Measurements from ENCODE around the gene MAP2K2. TPM values are rescaled to one million over a fixed set of nuclear protein-coding genes. Genes with fewer than 3 reads are reported as not detected.

The MAP2K2 gene
- total and polyA plus RNA-seq, 4 donors: 40.3 to 72.7 (median 54.1) TPM

DNA sequence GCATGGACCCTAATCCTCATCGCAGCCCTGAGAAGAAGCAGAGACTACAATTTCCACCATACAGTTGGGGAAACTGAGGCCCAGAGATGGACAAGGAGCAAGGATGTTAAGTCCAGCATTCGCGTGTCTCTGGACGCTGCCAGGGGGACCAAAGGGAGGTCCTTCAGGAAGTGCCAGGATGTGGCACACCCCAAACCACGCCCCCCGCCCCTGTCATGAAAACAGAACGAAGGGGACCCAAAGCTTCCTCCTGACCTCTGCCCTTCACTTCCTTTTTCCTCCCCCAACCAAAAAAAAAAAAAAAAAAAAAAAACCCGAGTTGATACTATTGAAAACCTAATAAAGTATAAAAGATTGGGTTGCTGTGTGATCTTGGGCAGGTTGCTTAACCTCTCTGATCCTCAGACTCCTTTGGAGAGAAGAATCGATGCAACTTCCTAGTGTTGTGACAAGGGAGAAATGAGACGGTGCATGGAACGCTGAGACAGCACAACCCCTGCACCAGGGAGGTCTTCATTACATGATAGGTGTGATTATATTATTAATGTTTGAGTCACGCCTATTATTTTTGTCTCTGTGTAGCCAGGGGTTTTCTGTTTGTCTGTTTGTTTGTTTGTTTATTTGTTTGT is 54.5 kb downstream of the MAP2K2 start:
- Histone ChIP-seq H3K36me3 (ENCODE audit: control insufficient read depth in 4 of 4, insufficient read depth in 3 of 4, low read depth in 1 of 4, low read length in 3 of 4) (no peaks in the 10 kb centered on the region), H3K27ac (ENCODE audit: low read depth in 1 of 2, low read length in 2 of 2) (no peak overlapping the region), H3K9me3 (ENCODE audit: control insufficient read depth in 4 of 4, low read length in 3 of 4) (no peaks in the 10 kb centered on the region), H3K4me1 (ENCODE audit: control insufficient read depth in 4 of 4, insufficient read depth in 4 of 4, low read length in 3 of 4) (peaks cover 2 to 10% (median 3%) of the 10 kb centered on the region in 4 donors), H3K9ac (ENCODE audit: low read depth in 1 of 2, low read length in 2 of 2) (no peak overlapping the region), H3K4me3 (ENCODE audit: low read depth in 1 of 3, low read length in 3 of 3) (no peak overlapping the region), H3K27me3 (ENCODE audit: control insufficient read depth in 4 of 4, insufficient read depth in 4 of 4, low read length in 3 of 4) (no peaks in the 10 kb centered on the region)
- no peak for DNase-seq (ENCODE audit: low spot score)
- WGBS: 59% methylated on average over 12 of the region's 12 CpGs
- no peak for TF ChIP-seq FOXA1 (IDR thresholded peaks at IDR 0.05)
- no peak for TF ChIP-seq TAF1 (conservative IDR thresholded peaks at IDR 0.05)
- peak; percentile 27 for TF ChIP-seq NR2F2 (IDR thresholded peaks at IDR 0.05)
- TF ChIP-seq, protein P1, sequence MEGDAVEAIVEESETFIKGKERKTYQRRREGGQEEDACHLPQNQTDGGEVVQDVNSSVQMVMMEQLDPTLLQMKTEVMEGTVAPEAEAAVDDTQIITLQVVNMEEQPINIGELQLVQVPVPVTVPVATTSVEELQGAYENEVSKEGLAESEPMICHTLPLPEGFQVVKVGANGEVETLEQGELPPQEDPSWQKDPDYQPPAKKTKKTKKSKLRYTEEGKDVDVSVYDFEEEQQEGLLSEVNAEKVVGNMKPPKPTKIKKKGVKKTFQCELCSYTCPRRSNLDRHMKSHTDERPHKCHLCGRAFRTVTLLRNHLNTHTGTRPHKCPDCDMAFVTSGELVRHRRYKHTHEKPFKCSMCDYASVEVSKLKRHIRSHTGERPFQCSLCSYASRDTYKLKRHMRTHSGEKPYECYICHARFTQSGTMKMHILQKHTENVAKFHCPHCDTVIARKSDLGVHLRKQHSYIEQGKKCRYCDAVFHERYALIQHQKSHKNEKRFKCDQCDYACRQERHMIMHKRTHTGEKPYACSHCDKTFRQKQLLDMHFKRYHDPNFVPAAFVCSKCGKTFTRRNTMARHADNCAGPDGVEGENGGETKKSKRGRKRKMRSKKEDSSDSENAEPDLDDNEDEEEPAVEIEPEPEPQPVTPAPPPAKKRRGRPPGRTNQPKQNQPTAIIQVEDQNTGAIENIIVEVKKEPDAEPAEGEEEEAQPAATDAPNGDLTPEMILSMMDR (IDR thresholded peaks at IDR 0.05; ENCODE audit: low read depth, low read length, missing input control): no peak
- TF ChIP-seq RXRA (IDR thresholded peaks at IDR 0.05): no peak
- TF ChIP-seq ZBTB33 (IDR thresholded peaks at IDR 0.05): no peak

- DNase-seq (ENCODE audit: low spot score): peak; percentile 55
- WGBS: 35% methylated on average over 31 of the region's 31 CpGs
- Histone ChIP-seq H3K27ac (ENCODE audit: low read depth in 1 of 2, low read length in 2 of 2) (peak overlapping the region; percentile 83 to 93), H3K9me3 (ENCODE audit: control insufficient read depth in 4 of 4, low read length in 3 of 4) (no peaks in the 10 kb centered on the region), H3K4me3 (ENCODE audit: low read depth in 1 of 3, low read length in 3 of 3) (peak overlapping the region in 1 of 3 donors; percentile 99), H3K4me1 (ENCODE audit: control insufficient read depth in 4 of 4, insufficient read depth in 4 of 4, low read length in 3 of 4) (peaks cover 4 to 16% (median 9%) of the 10 kb centered on the region in 4 donors), H3K27me3 (ENCODE audit: control insufficient read depth in 4 of 4, insufficient read depth in 4 of 4, low read length in 3 of 4) (no peaks in the 10 kb centered on the region), H3K9ac (ENCODE audit: low read depth in 1 of 2, low read length in 2 of 2) (peak overlapping the region in 1 of 2 donors; percentile 28), H3K36me3 (ENCODE audit: control insufficient read depth in 4 of 4, insufficient read depth in 3 of 4, low read depth in 1 of 4, low read length in 3 of 4) (no peaks in the 10 kb centered on the region)
- no peak for TF ChIP-seq REST (IDR thresholded peaks at IDR 0.05)
- TF ChIP-seq MAX (IDR thresholded peaks at IDR 0.05): no peak
- no peak for TF ChIP-seq HNF4A (conservative IDR thresholded peaks at IDR 0.05)
- no peak for TF ChIP-seq TAF1 (conservative IDR thresholded peaks at IDR 0.05)
These were observed 55.6 kb downstream of the MAP2K2 start for GRCh38 chr19:4068047-4068966.

Data from liver (tissue), 9 donors.